AG04449 (cell line): ENCODE results near the gene ABCB10.
A peak's percentile ranks its signal among the peaks of the same experiment; 100 is the strongest.
"Not testable (repeated sequence)": the region's sequence is repeated elsewhere in the genome, so short reads cannot be mapped to it uniquely, and the experiment has no call there.

ENCODE experiments used
- CTCF ChIA-PET: fragments of 350-600 bp; formaldehyde crosslinking; extraction: SDS; loops from one replicate; lab custom pipeline; 2021; ENCODE audit warnings: antibody characterized with exemption; lab: Yijun Ruan, JAX
- POLR2A ChIA-PET: fragments of 400-600, 350-600 bp; formaldehyde crosslinking; extraction: SDS; loops from one replicate; lab custom pipeline; 2020; ENCODE audit warnings: antibody characterized with exemption, inconsistent platforms; lab: Yijun Ruan, JAX
- DNase-seq: peaks from one replicate; pipeline ENCODE4 v3.0.0-alpha.2; 2010; ENCODE audit warnings: low read depth, low spot score
- H3K4me3 ChIP-seq: 2 replicates; pipeline ENCODE4 v1.5.1; 2011; ENCODE audit warnings: low read depth, mild to moderate bottlenecking, control low read depth, low read length
- TF ChIP-seq, protein P1 (sequence below): IDR thresholded peaks from one replicate; pipeline ENCODE4 v1.5.1; 2011; ENCODE audit warnings: mild to moderate bottlenecking, moderate library complexity, low read length, control low read depth, inconsistent platforms; ENCODE audit not compliant: insufficient read depth; ENCODE audit errors: missing control alignments

ABCB10 gene

DNA sequence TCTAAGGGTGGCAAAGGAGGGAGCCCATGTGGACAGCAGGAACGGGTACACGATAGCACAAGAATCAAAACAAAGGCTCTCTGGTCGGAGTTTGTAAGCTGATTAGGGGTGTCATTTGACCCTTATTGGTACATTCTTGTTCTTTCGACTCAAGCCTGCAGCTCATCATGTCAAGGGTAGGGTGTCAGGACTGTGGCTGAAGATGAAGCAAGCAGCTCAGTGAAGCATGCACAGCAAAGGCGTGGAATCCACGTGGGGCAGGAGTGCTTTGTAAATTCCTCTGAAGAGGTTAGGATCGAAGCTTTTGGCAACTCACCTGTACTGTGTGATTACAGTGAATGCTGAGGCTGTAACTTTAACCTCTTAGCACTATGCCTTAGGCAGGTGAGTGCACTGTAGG is 4.7 kb upstream of the ABCB10 start:
- no peak for DNase-seq
- no peak overlapping the region for H3K4me3 ChIP-seq
- POLR2A ChIA-PET, result no interaction called here
- TF ChIP-seq, protein P1, sequence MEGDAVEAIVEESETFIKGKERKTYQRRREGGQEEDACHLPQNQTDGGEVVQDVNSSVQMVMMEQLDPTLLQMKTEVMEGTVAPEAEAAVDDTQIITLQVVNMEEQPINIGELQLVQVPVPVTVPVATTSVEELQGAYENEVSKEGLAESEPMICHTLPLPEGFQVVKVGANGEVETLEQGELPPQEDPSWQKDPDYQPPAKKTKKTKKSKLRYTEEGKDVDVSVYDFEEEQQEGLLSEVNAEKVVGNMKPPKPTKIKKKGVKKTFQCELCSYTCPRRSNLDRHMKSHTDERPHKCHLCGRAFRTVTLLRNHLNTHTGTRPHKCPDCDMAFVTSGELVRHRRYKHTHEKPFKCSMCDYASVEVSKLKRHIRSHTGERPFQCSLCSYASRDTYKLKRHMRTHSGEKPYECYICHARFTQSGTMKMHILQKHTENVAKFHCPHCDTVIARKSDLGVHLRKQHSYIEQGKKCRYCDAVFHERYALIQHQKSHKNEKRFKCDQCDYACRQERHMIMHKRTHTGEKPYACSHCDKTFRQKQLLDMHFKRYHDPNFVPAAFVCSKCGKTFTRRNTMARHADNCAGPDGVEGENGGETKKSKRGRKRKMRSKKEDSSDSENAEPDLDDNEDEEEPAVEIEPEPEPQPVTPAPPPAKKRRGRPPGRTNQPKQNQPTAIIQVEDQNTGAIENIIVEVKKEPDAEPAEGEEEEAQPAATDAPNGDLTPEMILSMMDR, result no peak
- CTCF ChIA-PET, result no interaction called here

DNA sequence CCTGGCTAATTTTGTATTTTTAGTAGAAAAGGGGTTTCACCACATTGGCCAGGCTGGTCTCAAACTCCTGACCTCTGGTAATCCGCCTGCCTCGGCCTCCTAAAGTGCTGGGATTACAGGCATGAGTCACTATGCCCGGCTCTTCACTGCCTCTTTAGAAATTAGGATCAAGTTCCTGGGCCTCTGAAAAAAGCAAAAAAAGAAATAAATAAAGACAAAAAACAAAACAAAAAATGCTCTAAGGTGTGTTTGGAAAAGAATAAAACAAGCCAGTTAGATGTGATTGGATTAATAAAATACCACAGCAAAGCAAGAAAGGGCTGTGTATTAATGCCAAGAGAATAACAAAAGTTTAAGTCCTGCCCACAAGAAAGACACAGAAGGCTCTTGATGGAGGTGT is 4.2 kb upstream of the ABCB10 start:
- POLR2A ChIA-PET, result no interaction called here
- CTCF ChIA-PET, result no interaction called here
- no peak overlapping the region for H3K4me3 ChIP-seq
- no peak for DNase-seq
- TF ChIP-seq, protein P1, result no peak

DNA sequence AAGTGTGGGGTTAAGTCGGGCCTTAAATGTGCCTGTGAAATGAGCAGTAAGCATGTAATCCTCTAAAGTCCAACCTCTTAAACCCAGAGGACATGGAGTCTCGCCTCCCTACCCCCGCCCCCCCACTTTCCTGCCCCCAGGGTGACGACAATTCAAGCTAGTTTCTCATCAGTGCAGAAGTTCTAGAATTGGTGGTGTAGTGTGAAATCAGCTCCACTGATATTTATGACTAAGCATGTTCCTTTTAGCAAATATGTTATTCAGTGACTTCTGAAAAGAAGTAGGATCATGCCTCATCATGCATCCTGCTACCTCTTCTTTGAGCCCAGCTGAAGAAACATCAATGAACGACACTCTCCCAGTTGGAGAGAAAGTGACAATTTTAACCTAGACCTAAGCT is 2.6 kb upstream of the ABCB10 start:
- TF ChIP-seq, protein P1, result no peak
- no peak for DNase-seq
- POLR2A ChIA-PET, result no interaction called here
- no peak overlapping the region for H3K4me3 ChIP-seq
- CTCF ChIA-PET, result interaction anchor here (1.3 kb wide), 1 partner anchor 63 kb away, joined by 4 read pairs; no protein-coding TSS in a partner anchor

DNA sequence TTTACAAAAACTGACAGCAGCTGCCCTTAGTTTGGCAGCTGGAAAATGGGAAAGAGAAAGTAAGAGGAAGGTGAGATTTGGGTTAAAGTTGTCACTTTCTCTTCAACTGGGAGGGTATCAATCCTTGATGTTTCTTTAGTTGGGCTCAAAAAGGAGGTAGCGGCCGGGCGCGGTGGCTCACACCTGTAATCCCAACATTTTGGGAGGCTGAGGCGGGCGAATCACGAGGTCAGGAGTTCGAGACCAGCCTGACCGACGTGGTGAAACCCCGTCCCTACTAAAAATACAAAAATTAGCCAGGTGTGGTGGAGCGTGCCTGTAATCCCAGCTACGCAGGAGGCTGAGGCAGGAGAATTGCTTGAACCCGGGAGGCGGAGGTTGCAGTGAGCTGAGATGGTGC is 1.6 kb upstream of the ABCB10 start:
- H3K4me3 ChIP-seq, POLR2A ChIA-PET, DNase-seq: not testable (repeated sequence)
- CTCF ChIA-PET, result interaction anchor here (3.9 to 4.7 kb wide), 2 partner anchors 12 to 68 kb away, joined by 27 to 36 read pairs; partner anchors contain the start of genes TAF5L and URB2

DNA sequence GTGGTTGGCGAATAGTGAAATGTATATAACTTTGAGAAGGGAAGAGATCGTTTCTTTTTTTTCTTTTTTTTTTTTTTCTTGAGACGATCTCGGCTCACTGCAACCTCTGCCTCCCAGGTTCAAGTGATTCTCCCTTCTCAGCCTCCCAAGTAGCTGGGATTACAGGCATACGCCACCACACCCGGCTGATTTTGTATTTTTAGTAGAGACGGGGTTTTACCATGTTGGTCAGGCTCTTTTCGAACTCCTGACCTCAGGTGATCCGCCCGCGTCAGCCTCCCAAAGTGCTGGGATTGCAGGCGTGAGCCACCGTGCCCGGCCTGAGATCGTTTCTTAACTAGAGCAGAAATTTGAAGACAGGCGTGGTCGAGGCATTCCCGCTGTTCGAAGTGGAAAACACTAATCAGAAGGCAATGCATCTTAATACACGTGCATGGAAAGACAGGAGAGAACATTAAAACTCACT is 862 bp upstream of the ABCB10 start:
- CTCF ChIA-PET, result interaction anchor here (0.6 to 4.7 kb wide), 15 partner anchors 12 to 645 kb away, joined by 3 to 36 read pairs (median 5); partner anchors contain the start of genes TAF5L and URB2
- peak overlapping the region; percentile 81 for H3K4me3 ChIP-seq
- DNase-seq, result not testable (repeated sequence)
- POLR2A ChIA-PET, result interaction anchor here (0.6 to 1.2 kb wide), 4 partner anchors 31 to 278 kb away, joined by 3 to 6 read pairs (median 4); partner anchors contain the start of genes TAF5L and URB2

DNA sequence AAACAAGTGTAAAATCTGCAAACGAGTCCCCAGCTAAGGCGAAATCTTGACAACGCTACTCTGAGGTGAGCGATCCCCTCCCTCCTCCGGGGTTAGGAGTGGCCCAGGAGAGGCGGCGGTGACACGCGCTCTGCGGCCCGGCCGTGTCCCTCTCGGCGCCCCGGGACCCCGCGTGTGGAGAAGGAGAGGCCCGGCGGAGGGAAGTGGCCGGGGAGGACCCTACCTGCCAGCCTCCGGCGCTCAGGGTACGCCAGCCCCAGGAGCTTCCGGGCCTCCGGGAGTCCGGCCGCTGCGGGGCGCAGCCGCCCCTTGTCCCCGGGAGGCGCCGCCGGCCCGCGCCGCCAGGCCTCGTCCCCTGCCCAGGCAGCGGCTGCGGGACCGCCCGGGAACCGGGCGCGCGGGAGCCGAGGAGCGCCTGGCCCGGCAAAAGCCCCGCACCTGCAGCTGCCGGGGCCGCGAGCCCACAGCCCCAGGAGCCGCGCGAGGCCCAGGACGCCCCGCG is 543 bp downstream of the ABCB10 start:
- ChIA-PET CTCF (interaction anchor here (0.7 to 4.7 kb wide), 16 partner anchors 10 to 79 kb away, joined by 3 to 36 read pairs (median 4); partner anchors contain the start of genes TAF5L and URB2), POLR2A (interaction anchor here (1.2 kb wide), 1 partner anchor 68 kb away, joined by 6 read pairs; the partner anchor contains the start of genes TAF5L and URB2)
- peak overlapping the region; percentile 81 for H3K4me3 ChIP-seq
- TF ChIP-seq, protein P1, result no peak
- DNase-seq, result no peak

DNA sequence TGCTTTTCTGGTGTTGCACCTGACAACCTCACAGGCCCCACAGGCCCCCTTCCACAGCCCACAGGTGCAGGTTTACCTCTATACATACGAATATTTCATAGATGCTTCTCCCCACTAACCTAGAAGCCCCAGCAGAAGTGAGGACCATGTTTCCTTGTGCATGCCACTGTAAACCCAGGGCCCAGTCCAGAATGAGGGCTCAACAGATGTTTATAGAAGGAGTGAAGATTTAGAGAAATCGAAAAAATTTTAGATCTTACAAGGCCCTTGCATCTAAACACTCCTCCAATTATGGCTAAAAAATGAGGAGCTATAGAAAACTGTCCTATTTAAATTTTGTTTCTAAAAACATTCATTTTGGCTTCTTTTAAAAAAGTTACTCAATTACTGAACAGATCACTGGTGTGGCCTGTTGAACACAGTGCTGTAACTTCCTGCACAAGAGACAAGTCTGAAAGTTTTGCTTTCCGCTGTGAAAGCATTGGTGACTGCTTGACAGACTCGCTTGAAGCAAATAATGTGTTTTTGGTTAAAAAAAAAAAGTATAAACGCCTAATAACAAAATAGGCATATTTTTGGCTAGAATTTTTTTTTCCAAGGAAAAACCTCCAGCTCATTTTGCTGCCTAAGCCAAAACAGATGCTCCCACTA is 1.2 kb downstream of the ABCB10 start:
- no peak for DNase-seq
- ChIA-PET CTCF (interaction anchor here (0.7 to 4.7 kb wide), 10 partner anchors 9 to 80 kb away, joined by 3 to 36 read pairs (median 4); partner anchors contain the start of genes TAF5L and URB2), POLR2A (no interaction called here)
- TF ChIP-seq, protein P1, result no peak
- H3K4me3 ChIP-seq, result peak overlapping the region; percentile 81
